Keratinocyte (primary cell): ENCODE measurements around the gene C6orf163. TPM values are rescaled to one million over a fixed set of nuclear protein-coding genes. Genes with fewer than 3 reads are reported as not detected.

Experiments used
- DNase-seq: peaks from one replicate; pipeline ENCODE4 v3.0.0-alpha.2; 2011; ENCODE audit warnings: low read depth, missing footprints, low spot score
- FAIRE-seq: peaks from 2 replicates; lab custom pipeline; 2011; peaks lifted over from hg19 to GRCh38; lab: Jason Lieb, UNC
- H2AFZ ChIP-seq: 2 replicates; pipeline ENCODE4 v1.6.0; 2012; ENCODE audit warnings: low read length, control low read depth, inconsistent platforms; ENCODE audit not compliant: control insufficient read depth
- H3K27ac ChIP-seq: 2 replicates; pipeline ENCODE4 v1.5.1; 2011; ENCODE audit warnings: low read length; ENCODE audit not compliant: control insufficient read depth, insufficient read depth
- H3K27me3 ChIP-seq: 3 replicates; pipeline ENCODE4 v1.6.0; 2011; ENCODE audit warnings: low read length; ENCODE audit not compliant: control insufficient read depth, insufficient read depth; ENCODE audit errors: extremely low read depth
- H3K36me3 ChIP-seq, 2 experiments: 2 replicates in 1 of 2; 3 replicates in 1 of 2; pipeline ENCODE4 v1.5.1; 2011; ENCODE audit warnings: low read length in 2 of 2, mild to moderate bottlenecking in 1 of 2; ENCODE audit not compliant: control insufficient read depth in 2 of 2, insufficient read depth in 2 of 2; ENCODE audit errors: extremely low read depth in 1 of 2
- H3K4me1 ChIP-seq: 3 replicates; pipeline ENCODE4 v1.5.1; 2011; ENCODE audit warnings: low read length; ENCODE audit not compliant: control insufficient read depth, insufficient read depth; ENCODE audit errors: extremely low read depth
- H3K4me2 ChIP-seq: 3 replicates; pipeline ENCODE4 v1.6.0; 2011; ENCODE audit warnings: low read depth, low read length; ENCODE audit not compliant: control insufficient read depth, insufficient read depth; ENCODE audit errors: extremely low read depth
- H3K4me3 ChIP-seq, 3 experiments: fragments of 200-600 bp in 1 of 3; sonication (generic) in 1 of 3; 2 replicates in 2 of 3; 3 replicates in 1 of 3; pipeline ENCODE4 v1.5.1; 2011 to 2016; ENCODE audit warnings: low read length in 3 of 3, mild to moderate bottlenecking in 3 of 3, control low read depth in 2 of 3, inconsistent platforms in 1 of 3, low read depth in 1 of 3, mixed read lengths in 1 of 3, mixed run types in 1 of 3, moderate library complexity in 1 of 3; ENCODE audit not compliant: control insufficient read depth in 2 of 3, insufficient read depth in 2 of 3; ENCODE audit errors: extremely low read depth in 1 of 3
- H3K79me2 ChIP-seq: 2 replicates; pipeline ENCODE4 v1.6.0; 2012; ENCODE audit warnings: low read length; ENCODE audit not compliant: control insufficient read depth, insufficient read depth
- H3K9ac ChIP-seq: 3 replicates; pipeline ENCODE4 v1.6.0; 2011; ENCODE audit warnings: low read length; ENCODE audit not compliant: control insufficient read depth, insufficient read depth; ENCODE audit errors: extremely low read depth
- H3K9me1 ChIP-seq: 3 replicates; pipeline ENCODE4 v1.6.0; 2011; ENCODE audit warnings: low read length; ENCODE audit not compliant: control insufficient read depth, insufficient read depth; ENCODE audit errors: extremely low read depth
- H3K9me3 ChIP-seq: 2 replicates; pipeline ENCODE4 v1.5.1; 2012; ENCODE audit warnings: low read depth, low read length; ENCODE audit not compliant: control insufficient read depth
- H4K20me1 ChIP-seq: 3 replicates; pipeline ENCODE4 v1.6.0; 2011; ENCODE audit warnings: low read length; ENCODE audit not compliant: control insufficient read depth, insufficient read depth; ENCODE audit errors: extremely low read depth
- EZH2 ChIP-seq: IDR thresholded peaks from one replicate; pipeline ENCODE4 v1.6.1; 2012; ENCODE audit warnings: inconsistent platforms, mild to moderate bottlenecking, low read length, moderate library complexity
- dilution Hi-C: fragments of 300-500 bp; cut with MboI; formaldehyde crosslinking; loops from one replicate; pipeline ENCODE4 v1.7.0; 2020; ENCODE audit warnings: low sequenced_read_pairs; ENCODE audit not compliant: extremely low pct_ligation_motif_present
- polyA plus RNA-seq, 5 experiments: library from polyadenylated mRNA; depleted of rRNA in 3 of 5; stranded (reverse) in 3 of 5; stranded (forward) in 1 of 5; unstranded in 1 of 5; fragments of >200 nt; gene quantifications; 1 replicate in 1 of 5; 2 replicates in 3 of 5; 3 replicates in 1 of 5; pipeline versions ENCODE4 v1.2.1 to v1.2.3, GENCODE V29; 2011 to 2012; ENCODE audit warnings: missing spikeins in 2 of 5, low read depth in 1 of 5, low replicate concordance in 1 of 5
- TF ChIP-seq, protein P1 (sequence below), 3 experiments: IDR thresholded peaks in 1 of 3; conservative IDR thresholded peaks in 1 of 3; optimal IDR thresholded peaks in 1 of 3; 2 replicates in 2 of 3; 3 replicates in 1 of 3; pipeline versions ENCODE3 to v1.5.1; 2011; ENCODE audit warnings: low read length in 3 of 3, mild to moderate bottlenecking in 3 of 3, moderate library complexity in 2 of 3, control low read depth in 1 of 3, inconsistent platforms in 1 of 3; ENCODE audit not compliant: insufficient read depth in 2 of 3; ENCODE audit errors: extremely low read depth in 1 of 3

C6orf163 gene
- polyA plus RNA-seq, 1 donor (not counting 4 experiments of a cell fraction or from before 2014, with no cell fraction given) = 0.83 TPM

DNA sequence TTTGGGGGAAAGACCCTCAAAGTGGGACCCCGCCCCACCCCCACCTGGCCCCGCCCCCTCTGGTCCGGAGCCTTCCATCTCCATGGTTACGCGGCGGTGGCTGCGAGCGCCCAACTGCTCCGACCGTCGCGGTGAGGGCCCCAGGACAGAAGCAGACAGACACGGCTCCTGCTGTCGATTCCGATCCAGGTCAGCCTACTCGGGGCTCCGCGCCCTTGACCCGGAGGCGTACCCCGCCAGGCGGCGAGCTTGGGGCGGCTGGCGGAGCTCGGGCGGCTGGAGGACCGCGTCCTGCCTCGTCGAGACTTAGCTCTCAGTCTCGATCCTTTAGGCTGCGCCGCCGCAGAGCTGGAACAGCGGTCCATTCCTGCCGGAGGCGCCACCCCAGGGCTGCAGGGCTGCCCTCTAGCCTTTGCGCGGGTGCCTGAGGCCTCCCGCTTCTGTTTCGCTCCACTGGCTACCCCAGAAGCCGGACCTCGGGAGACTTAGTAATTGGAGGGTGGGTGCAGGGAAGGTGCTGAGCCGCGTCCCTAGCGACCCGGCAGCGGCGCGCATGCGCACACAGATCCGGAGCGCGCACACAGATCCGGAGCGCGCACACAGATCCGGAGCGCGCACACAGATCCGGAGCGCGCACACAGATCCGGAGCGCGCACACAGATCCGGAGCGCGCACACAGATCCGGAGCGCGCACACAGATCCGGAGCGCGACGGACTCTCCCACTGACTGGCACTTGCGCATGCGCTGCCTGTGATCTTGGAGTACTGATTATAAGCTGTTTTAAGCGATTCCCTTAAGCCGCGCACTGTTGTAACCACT, 63.5 kb downstream of the C6orf163 start, which contains the start of gene CFAP206:
CFAP206 (plus strand) TSS at position 72 of the 820 bp plus-strand sequence. CDS start 1,868 bp downstream, outside the sequence.
- H3K9me3 ChIP-seq = no peaks in the 10 kb centered on the region
- H3K9me1 ChIP-seq = no peaks in the 10 kb centered on the region
- peak; percentile 49 for FAIRE-seq
- H3K27ac ChIP-seq = peak within 1 kb of the TSS; percentile 61
- no peaks in the 10 kb centered on the region for H3K36me3 ChIP-seq
- no peaks in the 10 kb centered on the region for H4K20me1 ChIP-seq
- peak within 1 kb of the TSS; percentile 99 for H3K4me2 ChIP-seq
- dilution Hi-C loops = no loop called here
- H3K4me3 ChIP-seq = peak within 1 kb of the TSS; percentile 91 to 95 (median 91)
- peak within 1 kb of the TSS; percentile 69 for H3K9ac ChIP-seq
- peak; percentile 38 for DNase-seq
- peak within 1 kb of the TSS; percentile 100 for H2AFZ ChIP-seq
- no peaks in the 10 kb centered on the region for H3K79me2 ChIP-seq
- no peaks in the 10 kb centered on the region for H3K4me1 ChIP-seq
- H3K27me3 ChIP-seq = no peaks in the 10 kb centered on the region
- TF ChIP-seq, protein P1, sequence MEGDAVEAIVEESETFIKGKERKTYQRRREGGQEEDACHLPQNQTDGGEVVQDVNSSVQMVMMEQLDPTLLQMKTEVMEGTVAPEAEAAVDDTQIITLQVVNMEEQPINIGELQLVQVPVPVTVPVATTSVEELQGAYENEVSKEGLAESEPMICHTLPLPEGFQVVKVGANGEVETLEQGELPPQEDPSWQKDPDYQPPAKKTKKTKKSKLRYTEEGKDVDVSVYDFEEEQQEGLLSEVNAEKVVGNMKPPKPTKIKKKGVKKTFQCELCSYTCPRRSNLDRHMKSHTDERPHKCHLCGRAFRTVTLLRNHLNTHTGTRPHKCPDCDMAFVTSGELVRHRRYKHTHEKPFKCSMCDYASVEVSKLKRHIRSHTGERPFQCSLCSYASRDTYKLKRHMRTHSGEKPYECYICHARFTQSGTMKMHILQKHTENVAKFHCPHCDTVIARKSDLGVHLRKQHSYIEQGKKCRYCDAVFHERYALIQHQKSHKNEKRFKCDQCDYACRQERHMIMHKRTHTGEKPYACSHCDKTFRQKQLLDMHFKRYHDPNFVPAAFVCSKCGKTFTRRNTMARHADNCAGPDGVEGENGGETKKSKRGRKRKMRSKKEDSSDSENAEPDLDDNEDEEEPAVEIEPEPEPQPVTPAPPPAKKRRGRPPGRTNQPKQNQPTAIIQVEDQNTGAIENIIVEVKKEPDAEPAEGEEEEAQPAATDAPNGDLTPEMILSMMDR (optimal IDR thresholded peaks at IDR 0.05 in 1 of 3, IDR thresholded peaks at IDR 0.05 in 1 of 3, conservative IDR thresholded peaks at IDR 0.05 in 1 of 3; ENCODE audit: extremely low read depth in 1 of 3, insufficient read depth in 2 of 3, low read length in 3 of 3) = peak in 2 of 3 experiments; percentile 17 to 43
- no peak for TF ChIP-seq EZH2

GRCh38 chr6:87408721-87409155, 64.1 kb downstream of the C6orf163 start:
- peak overlapping the region; percentile 100 for H2AFZ ChIP-seq
- TF ChIP-seq, protein P1 (optimal IDR thresholded peaks at IDR 0.05 in 1 of 3, IDR thresholded peaks at IDR 0.05 in 1 of 3, conservative IDR thresholded peaks at IDR 0.05 in 1 of 3; ENCODE audit: extremely low read depth in 1 of 3, insufficient read depth in 2 of 3, low read length in 3 of 3) = no peak
- no peak for TF ChIP-seq EZH2
- H3K9me3 ChIP-seq = no peaks in the 10 kb centered on the region
- FAIRE-seq (no peak), DNase-seq (no peak)
- dilution Hi-C loops = no loop called here
- H3K27me3 ChIP-seq = no peaks in the 10 kb centered on the region
- peak overlapping the region; percentile 61 for H3K27ac ChIP-seq
- H3K4me3 ChIP-seq = peak overlapping the region; percentile 46 to 91 (median 91)
- no peaks in the 10 kb centered on the region for H3K79me2 ChIP-seq
- no peaks in the 10 kb centered on the region for H3K9me1 ChIP-seq
- no peaks in the 10 kb centered on the region for H4K20me1 ChIP-seq
- H3K4me1 ChIP-seq = no peaks in the 10 kb centered on the region
- no peaks in the 10 kb centered on the region for H3K36me3 ChIP-seq
- H3K9ac ChIP-seq = peak overlapping the region; percentile 69
- H3K4me2 ChIP-seq = peak overlapping the region; percentile 99

Other genes with a start within 250 kb of the C6orf163 start
- gene CGA, start 249.7 kb upstream of the C6orf163 start, polyA plus RNA-seq = not detected in 3 replicates
- 4.9 to 8.4 TPM (median 5.5 TPM) in 3 replicates for gene ZNF292, start 189.2 kb upstream of the C6orf163 start, polyA plus RNA-seq
- 2.1 to 7.6 TPM (median 4.5 TPM) in 3 replicates for gene SMIM8, start 22.2 kb upstream of the C6orf163 start, polyA plus RNA-seq
- gene GJB7, start 15.5 kb upstream of the C6orf163 start, polyA plus RNA-seq = not detected in 3 replicates
- gene CFAP206, start 63.2 kb downstream of the C6orf163 start, polyA plus RNA-seq = 0.18 to 0.63 TPM (median 0.44 TPM) in 3 replicates
- gene SLC35A1, start 128.2 kb downstream of the C6orf163 start, polyA plus RNA-seq = 7.6 to 25.1 TPM (median 24.0 TPM) in 3 replicates
- 12.0 to 20.3 TPM (median 16.5 TPM) in 3 replicates for gene RARS2, start 245.2 kb downstream of the C6orf163 start, polyA plus RNA-seq
- 23.1 to 37.4 TPM (median 23.7 TPM) in 3 replicates for gene ORC3, start 245.3 kb downstream of the C6orf163 start, polyA plus RNA-seq